HG02973 (cell line): ENCODE data around the gene PPP2R5B.

ENCODE experiments used
- ATAC-seq: cut with Tn5 transposase; IDR thresholded peaks from one replicate; pipeline ENCODE4 v1.9.1; 2021; ENCODE audit warnings: moderate library complexity; ENCODE audit not compliant: unreplicated experiment

The PPP2R5B gene

GRCh38 chr11:64888729-64889511, 35.6 kb upstream of the PPP2R5B start:
- no peak for ATAC-seq

GRCh38 chr11:64890522-64890939, 34.0 kb upstream of the PPP2R5B start:
- ATAC-seq: no peak

- ATAC-seq: no peak
Measured at GRCh38 chr11:64891215-64891848, 33.2 kb upstream of the PPP2R5B start.

GRCh38 chr11:64891880-64892279, 32.6 kb upstream of the PPP2R5B start:
- no peak for ATAC-seq

- no peak for ATAC-seq
Measured at GRCh38 chr11:64892411-64892831, 32.1 kb upstream of the PPP2R5B start.

- ATAC-seq: no peak
Measured at GRCh38 chr11:64892838-64893193, 31.7 kb upstream of the PPP2R5B start.

GRCh38 chr11:64893194-64894069, 31.1 kb upstream of the PPP2R5B start:
- no peak for ATAC-seq

- ATAC-seq: no peak
Measured at GRCh38 chr11:64894070-64894811, 30.2 kb upstream of the PPP2R5B start.

GRCh38 chr11:64894812-64895452, 29.6 kb upstream of the PPP2R5B start:
- no peak for ATAC-seq

- no peak for ATAC-seq
Measured at GRCh38 chr11:64896448-64897022, 28.0 kb upstream of the PPP2R5B start.

GRCh38 chr11:64897381-64898075, 27.0 kb upstream of the PPP2R5B start:
- no peak for ATAC-seq

GRCh38 chr11:64898076-64898445, 26.4 kb upstream of the PPP2R5B start:
- ATAC-seq: no peak

GRCh38 chr11:64898541-64898940, 25.9 kb upstream of the PPP2R5B start:
- no peak for ATAC-seq

GRCh38 chr11:64900263-64900678, 24.2 kb upstream of the PPP2R5B start:
- no peak for ATAC-seq

GRCh38 chr11:64900774-64901173, 23.7 kb upstream of the PPP2R5B start:
- no peak for ATAC-seq

- ATAC-seq: no peak
Measured at GRCh38 chr11:64902102-64902900, 22.2 kb upstream of the PPP2R5B start.

- no peak for ATAC-seq
Measured at GRCh38 chr11:64903291-64903833, 21.1 kb upstream of the PPP2R5B start.

GRCh38 chr11:64905516-64906313, 18.8 kb upstream of the PPP2R5B start:
- no peak for ATAC-seq
